ENCODE data around the gene ZNF334. TPM values are rescaled to one million over a fixed set of nuclear protein-coding genes. Genes with fewer than 3 reads are reported as not detected.

ZNF334 gene
- total RNA-seq, 4 donors from 2014 or later, result 1.3 to 19.6 (median 5.8) TPM

DNA sequence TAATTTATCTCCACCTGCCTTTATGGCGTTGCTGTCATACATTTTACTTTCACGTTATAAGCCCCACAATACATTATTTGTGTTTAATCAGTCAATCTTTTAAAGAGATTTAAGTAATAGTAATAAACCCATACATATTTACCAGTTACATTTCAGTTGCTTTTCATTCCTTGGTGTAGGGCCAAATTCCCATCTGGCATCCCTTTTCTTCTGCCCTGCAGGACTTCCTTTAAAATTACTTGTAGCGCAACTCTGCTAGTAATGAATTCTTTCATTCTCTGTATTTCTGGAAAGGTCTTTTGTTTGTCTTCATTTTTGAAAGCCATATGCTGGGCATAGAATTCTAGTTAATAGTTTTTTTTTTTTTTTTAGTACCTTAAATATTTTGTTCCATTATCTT lies 24.9 kb downstream of the ZNF334 start:
- no peaks in the 10 kb centered on the region for H3K27me3 ChIP-seq
- no peak for TF ChIP-seq POLR2A (IDR thresholded peaks at IDR 0.05)
- no peak for TF ChIP-seq CTCF (IDR thresholded peaks at IDR 0.05)

DNA sequence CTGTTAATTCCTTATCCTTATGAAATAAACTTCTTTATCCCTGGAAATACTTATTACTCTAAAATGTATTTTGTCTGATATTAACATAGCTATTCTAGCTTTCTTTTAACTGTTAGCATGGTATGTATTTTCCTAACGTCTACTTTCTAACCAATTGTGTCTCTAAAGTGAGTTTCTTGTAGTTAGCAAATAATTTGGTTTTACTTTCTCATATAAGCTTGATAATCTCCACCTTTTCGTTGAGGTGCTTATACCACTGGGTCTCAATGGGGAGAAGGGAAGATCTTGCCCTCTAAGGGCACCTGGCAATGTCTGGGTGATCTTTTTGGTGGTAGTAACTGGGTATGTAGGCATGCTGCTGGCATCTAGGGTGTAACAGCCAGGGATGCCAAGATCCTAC lies 25.7 kb downstream of the ZNF334 start:
- H3K36me3 ChIP-seq, result no peaks in the 10 kb centered on the region
- DNase-seq, result no peak
- TF ChIP-seq POLR2A (IDR thresholded peaks at IDR 0.05) (no peak), CTCF (IDR thresholded peaks at IDR 0.05) (no peak)
- H3K9me3 ChIP-seq, result no peaks in the 10 kb centered on the region
- no peak overlapping the region for H3K27ac ChIP-seq
- intact Hi-C loops (cut with DNase I; ENCODE audit: low total_unique reads), result no loop called here
- no peaks in the 10 kb centered on the region for H3K27me3 ChIP-seq
- no peaks in the 10 kb centered on the region for H3K4me1 ChIP-seq
- no peak overlapping the region for H3K4me3 ChIP-seq

More for the DNA sequence above, 24.9 kb downstream of the ZNF334 start:
- H3K27ac ChIP-seq, result no peak overlapping the region
- no peak for DNase-seq
- no peak overlapping the region for H3K4me3 ChIP-seq
- H3K9me3 ChIP-seq, result no peaks in the 10 kb centered on the region
- intact Hi-C loops (cut with DNase I; ENCODE audit: low total_unique reads), result no loop called here
- H3K36me3 ChIP-seq, result no peaks in the 10 kb centered on the region
- no peaks in the 10 kb centered on the region for H3K4me1 ChIP-seq

- no peaks in the 10 kb centered on the region for H3K4me1 ChIP-seq
- no peak for DNase-seq
- H3K4me3 ChIP-seq, result no peak overlapping the region
- H3K27ac ChIP-seq, result no peak overlapping the region
- no peaks in the 10 kb centered on the region for H3K27me3 ChIP-seq
- H3K36me3 ChIP-seq, result no peaks in the 10 kb centered on the region
- no peak for TF ChIP-seq POLR2A (IDR thresholded peaks at IDR 0.05)
- TF ChIP-seq CTCF (IDR thresholded peaks at IDR 0.05), result no peak
- H3K9me3 ChIP-seq, result no peaks in the 10 kb centered on the region
- intact Hi-C loops (cut with DNase I; ENCODE audit: low total_unique reads), result no loop called here
These were observed 27.9 kb downstream of the ZNF334 start for GRCh38 chr20:46485431-46485830.

DNA sequence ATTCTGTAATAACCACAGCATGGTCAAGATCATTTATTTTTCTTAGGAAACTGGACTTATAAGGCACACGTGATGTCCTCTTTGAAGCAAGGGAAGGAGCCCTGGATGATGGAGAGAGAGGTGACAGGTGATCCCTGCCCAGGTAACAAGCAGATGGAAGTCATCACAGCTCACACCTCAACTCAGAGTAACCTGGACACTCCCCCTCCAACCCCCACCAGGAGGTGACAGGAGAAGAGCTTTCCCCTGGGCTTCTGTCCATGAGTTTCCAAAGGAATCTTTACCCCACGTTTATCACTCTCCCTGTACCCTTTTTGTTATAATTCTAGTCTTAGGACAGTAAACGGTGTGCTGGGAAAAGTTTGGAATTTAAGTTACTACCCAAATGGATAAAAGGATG lies 28.4 kb downstream of the ZNF334 start:
- H3K36me3 ChIP-seq, result no peaks in the 10 kb centered on the region
- TF ChIP-seq CTCF (IDR thresholded peaks at IDR 0.05) (no peak), POLR2A (IDR thresholded peaks at IDR 0.05) (no peak)
- intact Hi-C loops (cut with DNase I; ENCODE audit: low total_unique reads), result no loop called here
- no peaks in the 10 kb centered on the region for H3K27me3 ChIP-seq
- H3K9me3 ChIP-seq, result no peaks in the 10 kb centered on the region
- no peak for DNase-seq
- H3K4me1 ChIP-seq, result no peaks in the 10 kb centered on the region
- no peak overlapping the region for H3K4me3 ChIP-seq
- no peak overlapping the region for H3K27ac ChIP-seq

DNA sequence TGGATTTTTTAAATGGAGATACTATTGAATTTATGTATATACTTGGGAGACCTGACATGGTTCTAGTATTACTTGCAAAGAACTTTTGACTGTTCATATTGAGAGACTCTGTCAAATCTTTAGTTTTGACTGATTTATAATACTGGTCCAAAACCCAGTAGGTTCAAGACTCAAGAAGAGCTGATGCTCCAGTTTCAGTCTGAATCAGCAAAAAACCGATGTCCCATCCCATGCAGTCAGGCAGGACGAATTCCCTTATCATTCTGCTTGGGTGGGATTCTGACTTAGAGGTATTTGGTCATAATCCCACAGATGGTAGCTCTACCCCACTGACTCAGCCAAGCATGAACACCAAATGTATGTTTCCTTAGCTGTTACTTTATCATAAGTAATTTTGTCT lies 29.5 kb downstream of the ZNF334 start:
- TF ChIP-seq POLR2A (IDR thresholded peaks at IDR 0.05) (no peak), CTCF (IDR thresholded peaks at IDR 0.05) (no peak)
- H3K4me1 ChIP-seq, result no peaks in the 10 kb centered on the region
- H3K9me3 ChIP-seq, result no peaks in the 10 kb centered on the region
- no peaks in the 10 kb centered on the region for H3K36me3 ChIP-seq
- intact Hi-C loops (cut with DNase I; ENCODE audit: low total_unique reads), result no loop called here
- DNase-seq, result no peak
- no peak overlapping the region for H3K4me3 ChIP-seq
- H3K27ac ChIP-seq, result no peak overlapping the region
- H3K27me3 ChIP-seq, result no peaks in the 10 kb centered on the region

Measured in uterus (tissue), 4 donors.